OCI-LY3 (cell line): ENCODE measurements around the gene PPP2R2B.

ENCODE experiments used
- CTCF ChIP-seq: fragments of 200-600, 300-600 bp; sonication (generic); IDR thresholded peaks from 2 replicates; pipeline ENCODE4 v1.5.1; 2014; ENCODE audit warnings: antibody characterized with exemption, low read length, low read depth
- EZH2phosphoT487 ChIP-seq: fragments of 200-600 bp; shearing (Covaris generic); IDR thresholded peaks from 2 replicates; pipeline ENCODE4 v1.6.1; 2018; ENCODE audit warnings: antibody characterized with exemption, mixed run types, low read depth

GRCh38 chr5:146770980-146771379, 107.6 kb downstream of the PPP2R2B start:
- TF ChIP-seq CTCF (no peak), EZH2phosphoT487 (no peak)
